ENCODE data around the gene GSK3B.
"Not testable (repeated sequence)": the region's sequence is repeated elsewhere in the genome, so short reads cannot be mapped to it uniquely, and the experiment has no call there.

GRCh38 chr3:120004008-120004498 is 90.2 kb downstream of the GSK3B start:
- TF ChIP-seq ZC3H10 (CRISPR knock-in tag; IDR thresholded peaks at IDR 0.05); ZFP3 (CRISPR knock-in tag; IDR thresholded peaks at IDR 0.05); ESRRG (CRISPR knock-in tag; IDR thresholded peaks at IDR 0.05); POU6F1 (CRISPR knock-in tag; IDR thresholded peaks at IDR 0.05; ENCODE audit: borderline replicate concordance, low read depth); ARNTL (CRISPR knock-in tag; IDR thresholded peaks at IDR 0.05; ENCODE audit: borderline replicate concordance, low read depth); TSHZ2 (CRISPR knock-in tag; IDR thresholded peaks at IDR 0.05); ZNF70 (CRISPR knock-in tag; IDR thresholded peaks at IDR 0.05); SNAI2 (CRISPR knock-in tag; IDR thresholded peaks at IDR 0.05); CREB5 (CRISPR knock-in tag; IDR thresholded peaks at IDR 0.05; ENCODE audit: low read depth); TOX (CRISPR knock-in tag; IDR thresholded peaks at IDR 0.05; ENCODE audit: borderline replicate concordance); TCF4 (CRISPR knock-in tag; IDR thresholded peaks at IDR 0.05; ENCODE audit: borderline replicate concordance); ZNF565 (CRISPR knock-in tag; conservative IDR thresholded peaks at IDR 0.05; ENCODE audit: low read depth): not testable (repeated sequence)
